HG03097 (cell line): ENCODE results near the gene SS18.

Source experiments
- ATAC-seq: cut with Tn5 transposase; IDR thresholded peaks from one replicate; pipeline ENCODE4 v1.9.1; 2021; ENCODE audit not compliant: unreplicated experiment, low FRiP score

SS18 gene

GRCh38 chr18:26003817-26004216, 86.6 kb downstream of the SS18 start:
- no peak for ATAC-seq

GRCh38 chr18:26003356-26003755, 87.1 kb downstream of the SS18 start:
- no peak for ATAC-seq

GRCh38 chr18:26002375-26002910, 88.0 kb downstream of the SS18 start:
- ATAC-seq: peak; percentile 62

- ATAC-seq: no peak
Measured at GRCh38 chr18:25998461-25998860, 92.0 kb downstream of the SS18 start.

GRCh38 chr18:25992566-25992965, 97.8 kb downstream of the SS18 start:
- ATAC-seq: no peak

GRCh38 chr18:25990473-25990872, 99.9 kb downstream of the SS18 start:
- no peak for ATAC-seq

- ATAC-seq: no peak
Measured at GRCh38 chr18:25985707-25986394, 104.6 kb downstream of the SS18 start.

- no peak for ATAC-seq
Measured at GRCh38 chr18:25983730-25984129, 106.7 kb downstream of the SS18 start.

GRCh38 chr18:25982961-25983360, 107.5 kb downstream of the SS18 start:
- ATAC-seq: no peak

GRCh38 chr18:25982153-25982552, 108.3 kb downstream of the SS18 start:
- ATAC-seq: no peak

GRCh38 chr18:25979369-25980040, 110.9 kb downstream of the SS18 start:
- no peak for ATAC-seq

- no peak for ATAC-seq
Measured at GRCh38 chr18:25976554-25976953, 113.9 kb downstream of the SS18 start.

GRCh38 chr18:25974630-25975077, 115.8 kb downstream of the SS18 start:
- ATAC-seq: no peak
